ENCODE data around the gene ARF3.

ARF3 gene

GRCh38 chr12:48957141-48958048 is at the start of gene ARF3:
Gene ARF3 (minus strand): TSS chr12:48957487. CDS start chr12:48941095, 16,392 bp downstream.
- peak; percentile 88 for DNase-seq

GRCh38 chr12:49000346-49000745 is 43.1 kb upstream of the ARF3 start:
- no peak for DNase-seq

GRCh38 chr12:48999371-49000131 is 42.3 kb upstream of the ARF3 start, which contains the start of gene DDN:
Gene DDN (minus strand): TSS chr12:48999375. CDS start chr12:48999287, 88 bp downstream.
- DNase-seq = no peak

GRCh38 chr12:48998497-48999353 is 41.4 kb upstream of the ARF3 start:
- no peak for DNase-seq

DNA sequence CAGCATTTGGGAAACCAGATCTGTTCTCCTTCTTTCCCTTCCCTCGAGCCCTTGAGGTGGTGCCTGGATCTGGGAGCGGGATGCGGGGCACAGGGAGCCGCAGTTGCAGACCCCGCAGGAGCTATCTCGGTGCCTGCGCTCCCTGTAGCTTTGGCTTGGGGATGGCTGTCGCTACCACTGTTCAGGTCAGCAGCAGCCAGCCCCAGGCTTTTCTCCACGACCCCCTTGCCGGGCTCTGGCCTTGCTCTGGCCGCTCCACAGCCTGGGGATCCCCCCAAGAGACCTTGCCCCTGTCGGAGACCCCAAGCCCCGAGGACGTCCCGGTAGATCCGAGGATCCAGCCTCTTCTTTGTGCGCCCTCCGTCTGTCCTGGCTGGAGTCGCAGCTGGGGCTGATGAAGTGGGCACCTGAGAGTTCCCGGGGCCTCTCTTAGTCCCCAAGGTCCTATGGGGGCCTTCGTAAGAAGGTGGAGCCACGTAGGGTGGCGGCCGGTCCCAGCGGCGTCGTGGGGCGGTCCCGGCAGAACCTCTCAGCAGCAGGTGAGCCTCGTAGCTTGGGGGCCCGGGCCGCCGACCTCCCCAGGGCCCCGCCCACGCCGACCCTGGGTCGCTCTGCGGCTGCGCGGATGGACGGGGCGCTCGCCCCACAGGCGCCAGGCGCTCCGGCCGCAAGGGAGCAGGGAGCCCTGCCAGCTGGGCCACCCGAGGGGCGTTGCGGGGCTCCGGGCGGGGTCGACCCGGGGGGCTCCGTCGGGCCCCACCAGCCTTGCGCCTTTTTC is 40.6 kb upstream of the ARF3 start:
- DNase-seq = no peak

- DNase-seq = peak; percentile 40
These were observed 39.8 kb upstream of the ARF3 start for GRCh38 chr12:48996794-48997718.

DNA sequence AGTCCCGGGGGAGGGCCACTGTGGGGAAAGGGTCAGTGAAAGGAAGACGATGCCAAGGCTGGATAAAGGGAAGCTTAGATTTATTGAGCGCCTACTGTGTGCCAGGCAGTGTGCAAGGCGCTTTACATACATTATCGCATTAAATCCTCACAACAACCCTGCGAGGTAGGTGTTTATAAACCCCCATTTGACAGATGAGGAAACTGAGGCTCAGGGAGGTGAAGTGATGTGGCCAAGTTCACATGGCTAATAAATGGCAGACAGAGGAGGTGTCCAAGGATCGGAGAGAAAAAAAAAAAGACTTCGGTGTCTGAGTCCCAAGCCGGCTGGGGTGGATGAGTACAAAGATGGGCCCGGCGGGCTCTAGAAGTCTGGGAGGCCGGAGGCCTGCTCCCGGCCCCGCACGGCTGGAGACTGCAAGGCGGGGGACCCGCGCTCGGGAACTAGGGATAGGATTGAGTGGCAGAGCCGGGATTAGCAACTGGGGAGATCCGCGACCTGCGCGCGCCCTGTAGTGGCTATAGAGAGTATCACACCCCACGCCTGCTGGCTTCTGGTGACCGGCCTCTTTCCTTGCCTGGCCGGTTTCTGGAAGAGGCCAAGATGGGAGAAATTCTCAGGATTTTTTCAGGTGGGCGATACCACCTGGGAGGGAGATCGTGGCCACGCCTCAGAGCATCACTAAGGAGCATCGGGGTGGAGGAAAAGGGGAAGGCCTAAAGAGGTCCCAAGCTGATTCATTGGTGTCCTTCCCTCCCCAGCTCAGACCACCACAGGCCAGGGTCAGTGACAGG is 38.0 kb upstream of the ARF3 start:
- DNase-seq = peak; percentile 35

- DNase-seq = no peak
These were observed 37.2 kb upstream of the ARF3 start for GRCh38 chr12:48994224-48995085.

DNA sequence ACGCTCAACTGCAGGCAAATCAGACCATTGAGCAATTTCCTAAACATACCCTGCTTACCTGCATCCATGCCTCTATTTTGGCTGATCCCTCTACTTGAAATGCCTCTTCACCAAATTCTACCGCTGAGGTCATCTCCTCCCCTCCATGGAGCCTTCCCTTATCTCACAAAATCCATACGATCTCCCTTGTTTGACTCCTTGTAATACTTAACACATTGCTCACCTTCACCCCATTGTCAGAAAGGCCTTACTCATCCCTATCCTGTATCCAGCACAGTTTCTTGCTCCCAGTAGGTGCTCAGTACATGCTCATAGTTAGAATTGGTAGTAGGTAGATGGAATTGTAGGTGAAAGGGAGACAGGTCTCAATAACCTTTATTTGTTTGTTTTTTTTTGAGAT is 36.5 kb upstream of the ARF3 start:
- no peak for DNase-seq

DNA sequence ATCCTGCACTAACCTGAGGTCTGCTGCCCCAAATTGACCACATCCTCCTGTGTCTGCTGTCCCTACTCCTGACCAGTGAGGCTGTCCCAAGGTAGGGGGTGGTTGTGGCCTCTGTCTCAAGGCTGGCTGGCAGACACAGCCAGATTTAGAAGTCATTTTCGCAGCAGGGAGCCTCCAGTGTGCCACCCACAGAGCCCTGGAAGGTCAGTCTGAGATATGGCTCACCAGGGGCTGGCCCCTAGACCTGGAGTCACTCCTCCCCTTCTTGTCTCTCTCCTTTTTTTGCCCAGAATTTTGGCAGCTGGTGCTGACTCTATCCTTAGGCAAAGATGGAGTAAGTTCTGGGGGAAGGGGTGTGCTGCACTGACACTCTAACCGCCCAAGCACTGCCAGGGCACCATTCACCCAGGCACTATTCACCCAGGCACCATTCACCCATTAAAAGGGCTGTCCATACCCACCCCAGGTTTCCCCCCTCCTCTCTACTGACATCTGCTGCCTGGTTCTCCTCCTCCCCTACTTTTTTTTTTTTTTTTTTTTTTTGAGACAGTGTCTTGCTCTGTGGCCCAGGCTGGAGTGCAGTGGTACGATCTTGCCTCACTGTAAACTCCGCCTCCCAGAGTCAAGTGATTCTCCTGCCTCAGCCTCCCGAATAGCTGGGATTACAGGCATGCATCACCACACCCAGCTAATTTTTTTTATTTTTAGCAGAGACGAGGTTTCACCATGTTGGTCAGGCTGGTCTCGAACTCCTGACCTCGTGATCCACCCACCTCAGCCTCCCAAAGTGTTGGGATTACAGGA is 34.2 kb upstream of the ARF3 start:
- DNase-seq = no peak

DNA sequence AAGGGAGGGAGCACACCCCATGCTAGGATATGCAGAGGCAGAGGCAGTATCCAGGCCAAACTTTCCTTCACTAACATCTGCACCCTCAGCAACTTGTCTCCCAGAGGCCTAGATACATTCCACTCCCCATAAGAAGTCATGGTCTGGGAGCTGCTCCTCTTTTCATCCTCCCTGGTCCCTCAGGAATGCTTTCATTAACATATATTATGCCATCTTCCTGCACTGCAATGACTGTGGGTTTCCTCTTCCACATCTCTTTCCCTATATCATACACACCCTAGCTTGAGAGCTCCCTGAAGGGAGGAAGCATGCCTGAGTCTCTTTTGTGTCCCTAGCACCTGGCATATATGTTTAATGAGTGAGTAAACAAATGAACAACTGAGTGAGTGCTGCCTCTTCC is 33.3 kb upstream of the ARF3 start:
- no peak for DNase-seq

DNA sequence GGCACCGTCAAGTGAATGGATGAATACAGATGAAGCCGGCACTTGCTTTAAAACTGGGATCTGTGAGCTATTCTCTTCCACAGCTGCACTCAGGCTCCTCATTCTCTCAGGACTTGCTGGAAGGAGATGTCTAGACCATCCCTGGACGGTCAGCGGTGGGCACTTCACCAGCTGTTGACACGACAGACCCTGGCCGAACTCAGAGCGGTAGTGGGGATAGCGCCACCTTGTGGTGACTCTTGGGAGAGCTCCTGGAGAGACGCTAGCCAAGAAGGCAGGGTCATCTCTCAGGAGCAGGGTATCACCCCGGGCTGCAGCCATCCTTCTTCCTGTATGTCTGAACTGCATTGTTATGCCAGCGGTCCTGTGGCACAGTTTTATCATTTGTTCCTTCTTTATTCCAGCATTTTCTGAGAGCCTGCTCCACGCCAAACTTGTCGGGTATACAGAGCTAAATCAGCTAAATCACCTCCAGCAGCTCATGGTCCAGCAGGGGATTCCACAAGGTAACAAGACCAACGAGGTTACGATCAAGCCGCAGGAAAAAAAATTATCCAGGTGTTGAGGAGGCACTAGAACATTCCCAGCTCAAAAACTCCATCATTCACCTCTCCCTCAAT is 30.9 kb upstream of the ARF3 start:
- peak; percentile 32 for DNase-seq

DNA sequence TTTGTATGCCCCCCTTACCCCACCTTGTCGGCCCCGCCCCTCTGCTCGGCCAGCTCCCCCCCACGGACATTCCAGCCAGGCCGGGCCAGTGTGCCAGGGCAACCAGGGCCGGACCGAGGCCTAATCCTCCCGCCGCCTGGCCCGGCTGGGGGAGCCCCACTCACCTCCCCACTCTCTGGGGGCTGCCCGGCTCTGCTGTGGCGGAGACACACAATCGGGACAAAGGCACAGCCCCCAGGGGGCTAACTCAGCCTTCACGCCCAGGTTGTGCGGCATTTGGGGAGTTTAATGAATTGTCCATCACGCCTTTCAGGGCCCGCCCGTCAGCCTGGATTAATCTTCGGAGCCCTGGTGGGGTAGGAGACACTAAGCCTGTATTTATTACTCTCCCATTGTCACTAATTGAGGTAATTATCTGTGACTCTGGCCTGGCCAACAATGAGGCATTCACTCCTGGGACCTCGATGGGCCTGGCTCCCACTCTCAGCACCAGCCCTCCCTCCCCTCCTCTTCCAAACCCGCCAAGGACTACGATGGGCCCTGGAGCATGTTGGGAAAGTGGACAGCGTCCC is 29.5 kb upstream of the ARF3 start:
- DNase-seq = no peak

- DNase-seq = no peak
These were observed 28.6 kb upstream of the ARF3 start for GRCh38 chr12:48985901-48986300.

- DNase-seq = no peak
These were observed 28.2 kb upstream of the ARF3 start for GRCh38 chr12:48985475-48985897.

DNA sequence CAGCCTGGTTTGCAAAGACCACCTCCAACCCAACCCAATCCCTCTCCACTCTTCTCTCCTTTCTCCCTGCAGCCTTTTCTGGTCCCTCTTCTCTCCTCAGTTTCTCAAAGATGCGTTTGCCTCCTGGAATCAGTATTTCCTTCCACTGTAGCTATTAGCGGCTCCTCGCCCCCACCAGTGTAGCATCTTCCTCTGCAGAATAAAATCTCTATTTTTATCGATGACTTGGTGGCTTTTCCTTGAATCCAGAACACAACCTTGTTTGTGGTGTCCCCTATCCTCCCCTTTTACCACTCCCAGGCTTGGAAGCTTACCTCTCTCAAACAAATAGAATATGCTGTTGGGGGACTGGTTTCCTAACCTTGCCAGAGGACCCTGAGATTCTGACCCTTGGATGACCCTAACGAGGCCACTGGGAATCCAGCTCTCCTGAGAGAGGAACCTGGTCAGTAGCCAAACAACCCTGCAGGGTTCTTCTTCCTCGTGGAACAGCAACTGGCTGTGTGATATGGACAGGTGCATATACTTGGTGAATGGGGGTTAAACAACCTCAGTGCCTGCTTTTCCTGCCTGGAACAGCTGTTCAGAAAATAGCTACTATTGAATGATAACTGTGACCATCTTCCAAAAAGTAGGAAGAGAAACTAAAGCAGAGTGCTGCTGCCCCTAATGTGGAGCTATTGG is 25.3 kb upstream of the ARF3 start:
- DNase-seq = no peak

GRCh38 chr12:48981757-48982157 is 24.5 kb upstream of the ARF3 start:
- no peak for DNase-seq
